RWPE2 (cell line): Measurements from ENCODE around the gene ZBTB7C.

Source experiments
- ATAC-seq: fragments of 200-7000 bp; cut with Tn5 transposase; 3 replicates; pipeline ENCODE4 v1.9.1; 2021; ENCODE audit warnings: low read depth
- DNase-seq: peaks from one replicate; pipeline ENCODE4 v3.0.0-alpha.2; 2020; ENCODE audit warnings: low spot score
- H3K27ac ChIP-seq: fragments of 450-650 bp; 2 replicates; pipeline ENCODE4 v1.5.1; 2017; ENCODE audit warnings: mild to moderate bottlenecking; ENCODE audit not compliant: poor library complexity, severe bottlenecking
- H3K27me3 ChIP-seq: fragments of 250-450 bp; sonication (Bioruptor Pico); 2 replicates; pipeline ENCODE4 v1.5.1; 2021; ENCODE audit warnings: mild to moderate bottlenecking, moderate library complexity; ENCODE audit not compliant: insufficient read depth, poor library complexity, severe bottlenecking
- H3K36me3 ChIP-seq: fragments of 250-450 bp; sonication (Bioruptor Pico); 2 replicates; pipeline ENCODE4 v1.5.1; 2020; ENCODE audit warnings: low read depth, mild to moderate bottlenecking, moderate library complexity
- H3K4me1 ChIP-seq: fragments of 250-450 bp; sonication (Bioruptor Pico); 2 replicates; pipeline ENCODE4 v1.5.1; 2021; ENCODE audit warnings: mild to moderate bottlenecking, moderate library complexity; ENCODE audit not compliant: insufficient read depth, poor library complexity, severe bottlenecking
- H3K4me3 ChIP-seq: fragments of 250-450 bp; sonication (Bioruptor Pico); 2 replicates; pipeline ENCODE4 v1.5.1; 2021; ENCODE audit warnings: mild to moderate bottlenecking, moderate library complexity; ENCODE audit not compliant: severe bottlenecking
- H3K9me3 ChIP-seq: fragments of 250-450 bp; sonication (Bioruptor Pico); 2 replicates; pipeline ENCODE4 v1.5.1; 2021; ENCODE audit warnings: mild to moderate bottlenecking, moderate library complexity; ENCODE audit not compliant: severe bottlenecking
- CTCF ChIP-seq: fragments of 450-650 bp; IDR thresholded peaks from one replicate; pipeline ENCODE4 v1.5.1; 2017; ENCODE audit warnings: mild to moderate bottlenecking, moderate library complexity; ENCODE audit not compliant: poor library complexity, severe bottlenecking

Gene ZBTB7C

DNA sequence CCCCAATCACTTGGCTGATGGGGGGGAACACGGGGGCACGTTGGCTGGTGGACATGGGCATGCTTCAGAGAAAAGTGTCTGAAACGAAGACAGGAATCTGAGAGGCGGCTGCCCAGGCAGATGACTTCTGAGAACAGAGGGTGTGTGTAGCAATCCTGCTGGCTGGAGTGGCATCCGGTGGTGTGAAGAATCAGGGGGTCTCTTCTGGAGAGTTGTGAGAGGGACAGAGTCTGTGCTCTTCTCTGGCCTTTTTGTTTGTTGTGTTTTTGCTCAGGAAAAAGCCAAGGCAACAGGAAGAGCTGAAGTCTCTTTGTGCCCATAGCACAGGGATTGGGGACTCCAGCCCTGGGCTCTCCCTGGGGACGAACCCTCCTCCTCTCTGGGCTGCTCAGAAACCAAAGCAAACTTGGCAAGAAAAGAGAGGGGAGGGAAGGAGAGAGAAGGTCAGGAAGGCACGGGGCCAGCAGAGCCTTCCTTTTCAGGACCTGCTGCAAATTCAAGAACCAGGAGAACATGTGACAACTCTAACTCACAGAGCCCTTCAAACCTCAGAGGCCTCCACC is 381.7 kb downstream of the ZBTB7C start:
- no peaks in the 10 kb centered on the region for H3K36me3 ChIP-seq
- H3K27me3 ChIP-seq, result no peaks in the 10 kb centered on the region
- DNase-seq, result peak; percentile 23
- no peak for ATAC-seq
- no peak for TF ChIP-seq CTCF
- no peak overlapping the region for H3K27ac ChIP-seq
- H3K4me1 ChIP-seq, result peaks cover 15% of the 10 kb centered on the region
- no peak overlapping the region for H3K4me3 ChIP-seq
- no peaks in the 10 kb centered on the region for H3K9me3 ChIP-seq

- Histone ChIP-seq H3K9me3 (no peaks in the 10 kb centered on the region), H3K4me3 (no peak overlapping the region), H3K36me3 (no peaks in the 10 kb centered on the region), H3K4me1 (peaks cover 15% of the 10 kb centered on the region), H3K27me3 (no peaks in the 10 kb centered on the region), H3K27ac (no peak overlapping the region)
- TF ChIP-seq CTCF, result no peak
- no peak for ATAC-seq
- DNase-seq, result peak; percentile 26
Measured at GRCh38 chr18:48026216-48026615, 383.0 kb downstream of the ZBTB7C start.

- ATAC-seq, result no peak
- no peak for TF ChIP-seq CTCF
- peak; percentile 20 for DNase-seq
- Histone ChIP-seq H3K36me3 (no peaks in the 10 kb centered on the region), H3K9me3 (no peaks in the 10 kb centered on the region), H3K27ac (no peak overlapping the region), H3K4me3 (no peak overlapping the region), H3K27me3 (no peaks in the 10 kb centered on the region), H3K4me1 (peaks cover 15% of the 10 kb centered on the region)
Measured at GRCh38 chr18:48024881-48025660, 384.1 kb downstream of the ZBTB7C start.

DNA sequence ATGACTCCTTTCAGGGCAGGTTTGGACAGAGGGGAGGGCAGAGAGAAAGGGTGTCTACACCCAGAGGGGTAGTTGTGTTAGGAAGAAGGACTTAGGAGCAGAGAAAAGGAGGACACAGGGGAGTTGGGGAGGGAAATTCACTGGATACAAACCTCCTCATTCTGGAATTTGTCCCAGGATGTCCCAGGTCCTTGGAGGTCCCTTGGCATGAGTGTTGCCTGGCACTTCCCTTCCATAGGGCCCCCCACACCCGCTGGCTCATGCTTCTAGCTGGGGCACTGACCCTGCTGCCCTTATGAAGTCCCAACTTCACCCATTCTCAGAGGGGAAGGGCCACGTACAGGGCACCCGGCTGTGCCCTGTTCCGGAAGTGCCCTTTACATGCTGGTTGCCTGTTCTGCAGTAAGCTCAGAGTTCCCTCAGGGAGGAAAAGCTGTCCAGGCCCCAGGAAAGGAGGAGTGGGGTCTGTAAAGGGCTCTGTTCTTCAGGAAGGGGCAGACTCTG is 385.1 kb downstream of the ZBTB7C start:
- TF ChIP-seq CTCF, result peak; percentile 28
- H3K4me3 ChIP-seq, result no peak overlapping the region

More for the DNA sequence above, 385.1 kb downstream of the ZBTB7C start:
- Histone ChIP-seq H3K27me3 (no peaks in the 10 kb centered on the region), H3K4me1 (peaks cover 15% of the 10 kb centered on the region), H3K36me3 (no peaks in the 10 kb centered on the region), H3K27ac (peak overlapping the region; percentile 37), H3K9me3 (no peaks in the 10 kb centered on the region)
- DNase-seq, result peak; percentile 29
- no peak for ATAC-seq
